Measurements from ENCODE around the gene TOR4A. TPM values are rescaled to one million over a fixed set of nuclear protein-coding genes. Genes with fewer than 3 reads are reported as not detected.

TOR4A gene
- total and polyA plus RNA-seq, 9 of the 15 experiments (the other 6 are each of a cell fraction or from before 2014, with no cell fraction given), result 3.9 to 49.2 (median 8.8) TPM

DNA sequence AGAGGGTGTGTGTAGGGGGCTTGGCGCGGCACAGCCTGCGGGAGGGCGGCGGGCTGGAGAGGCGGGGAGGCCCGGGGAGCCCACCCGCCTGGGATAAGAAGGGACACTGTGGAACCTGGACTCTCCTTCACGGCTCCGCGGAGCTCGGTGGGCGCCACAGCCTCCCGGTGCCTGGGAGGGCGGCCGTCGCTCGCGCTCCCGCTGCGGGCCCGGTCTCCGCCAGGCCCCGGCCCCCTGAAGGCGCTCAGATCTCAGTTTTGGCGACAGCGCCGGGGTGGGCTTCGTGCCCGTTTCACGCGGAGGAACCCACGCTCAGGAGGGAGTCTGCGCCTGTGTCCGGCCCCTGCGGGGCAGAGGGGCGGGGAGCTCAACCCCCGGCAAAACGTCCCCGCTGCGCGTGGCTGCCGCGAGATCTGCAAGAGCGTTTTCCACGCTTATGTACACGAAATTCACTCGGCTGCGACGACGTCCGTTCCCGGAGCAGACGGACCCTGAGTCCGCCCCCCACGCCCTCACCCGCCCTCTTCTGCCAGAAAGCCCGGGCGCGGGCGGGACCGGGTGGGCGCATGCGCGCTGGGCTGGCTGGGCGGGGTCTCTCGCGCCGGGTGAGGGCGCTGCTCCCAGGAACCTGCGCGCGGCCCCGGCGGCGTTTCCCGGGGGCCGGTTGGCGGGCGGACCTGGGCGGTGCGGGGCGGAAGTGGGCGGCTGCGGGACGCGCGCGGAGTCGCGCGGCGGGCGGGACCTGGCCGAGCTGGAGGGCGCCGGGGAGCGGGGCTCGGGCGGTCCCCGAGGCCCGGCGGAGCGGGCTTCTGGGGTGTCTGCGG is 22.7 kb upstream of the TOR4A start, which contains the start of gene NELFB (continued):
- TF ChIP-seq ATF7 (IDR thresholded peaks at IDR 0.05) (peak; percentile 17; the same call in 1 of the 2 replicates), FOXP1 (CRISPR knock-in tag; IDR thresholded peaks at IDR 0.05) (peak; percentile 46; the same call in 1 of the 2 replicates), NR2C2 (CRISPR knock-in tag; IDR thresholded peaks at IDR 0.05) (no peak), NR2C2 (tag; IDR thresholded peaks at IDR 0.05) (peak; percentile 79), ATF1 (CRISPR knock-in tag; IDR thresholded peaks at IDR 0.05) (no peak), ATF1 (tag; IDR thresholded peaks at IDR 0.05) (peak; percentile 45; the same call in 1 of the 2 replicates), TCF7 (IDR thresholded peaks at IDR 0.05; ENCODE audit: borderline replicate concordance) (0 out of 2 replicates have a peak, but pooled peaks have one; percentile 48), SIX5 (IDR thresholded peaks at IDR 0.05; ENCODE audit: borderline replicate concordance in 1 of 2, insufficient read depth in 1 of 2, low read depth in 1 of 2, low read length in 2 of 2) (peak; percentile 71 to 82), U2AF1 (optimal IDR thresholded peaks at IDR 0.05; ENCODE audit: low read depth, low read length) (peak; percentile 62), BCL6 (CRISPR knock-in tag; IDR thresholded peaks at IDR 0.05) (no peak)
- TF ChIP-seq, protein P1, sequence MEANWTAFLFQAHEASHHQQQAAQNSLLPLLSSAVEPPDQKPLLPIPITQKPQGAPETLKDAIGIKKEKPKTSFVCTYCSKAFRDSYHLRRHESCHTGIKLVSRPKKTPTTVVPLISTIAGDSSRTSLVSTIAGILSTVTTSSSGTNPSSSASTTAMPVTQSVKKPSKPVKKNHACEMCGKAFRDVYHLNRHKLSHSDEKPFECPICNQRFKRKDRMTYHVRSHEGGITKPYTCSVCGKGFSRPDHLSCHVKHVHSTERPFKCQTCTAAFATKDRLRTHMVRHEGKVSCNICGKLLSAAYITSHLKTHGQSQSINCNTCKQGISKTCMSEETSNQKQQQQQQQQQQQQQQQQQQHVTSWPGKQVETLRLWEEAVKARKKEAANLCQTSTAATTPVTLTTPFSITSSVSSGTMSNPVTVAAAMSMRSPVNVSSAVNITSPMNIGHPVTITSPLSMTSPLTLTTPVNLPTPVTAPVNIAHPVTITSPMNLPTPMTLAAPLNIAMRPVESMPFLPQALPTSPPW (CRISPR knock-in tag; IDR thresholded peaks at IDR 0.05), result peak; percentile 94
- TF ChIP-seq, protein P2, sequence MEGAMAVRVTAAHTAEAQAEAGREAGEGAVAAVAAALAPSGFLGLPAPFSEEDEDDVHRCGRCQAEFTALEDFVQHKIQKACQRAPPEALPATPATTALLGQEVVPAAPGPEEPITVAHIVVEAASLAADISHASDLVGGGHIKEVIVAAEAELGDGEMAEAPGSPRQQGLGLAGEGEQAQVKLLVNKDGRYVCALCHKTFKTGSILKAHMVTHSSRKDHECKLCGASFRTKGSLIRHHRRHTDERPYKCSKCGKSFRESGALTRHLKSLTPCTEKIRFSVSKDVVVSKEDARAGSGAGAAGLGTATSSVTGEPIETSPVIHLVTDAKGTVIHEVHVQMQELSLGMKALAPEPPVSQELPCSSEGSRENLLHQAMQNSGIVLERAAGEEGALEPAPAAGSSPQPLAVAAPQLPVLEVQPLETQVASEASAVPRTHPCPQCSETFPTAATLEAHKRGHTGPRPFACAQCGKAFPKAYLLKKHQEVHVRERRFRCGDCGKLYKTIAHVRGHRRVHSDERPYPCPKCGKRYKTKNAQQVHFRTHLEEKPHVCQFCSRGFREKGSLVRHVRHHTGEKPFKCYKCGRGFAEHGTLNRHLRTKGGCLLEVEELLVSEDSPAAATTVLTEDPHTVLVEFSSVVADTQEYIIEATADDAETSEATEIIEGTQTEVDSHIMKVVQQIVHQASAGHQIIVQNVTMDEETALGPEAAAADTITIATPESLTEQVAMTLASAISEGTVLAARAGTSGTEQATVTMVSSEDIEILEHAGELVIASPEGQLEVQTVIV (CRISPR knock-in tag; IDR thresholded peaks at IDR 0.05; ENCODE audit: borderline replicate concordance), result peak; percentile 77; the same call in 1 of the 2 replicates
- TF ChIP-seq, protein P3, sequence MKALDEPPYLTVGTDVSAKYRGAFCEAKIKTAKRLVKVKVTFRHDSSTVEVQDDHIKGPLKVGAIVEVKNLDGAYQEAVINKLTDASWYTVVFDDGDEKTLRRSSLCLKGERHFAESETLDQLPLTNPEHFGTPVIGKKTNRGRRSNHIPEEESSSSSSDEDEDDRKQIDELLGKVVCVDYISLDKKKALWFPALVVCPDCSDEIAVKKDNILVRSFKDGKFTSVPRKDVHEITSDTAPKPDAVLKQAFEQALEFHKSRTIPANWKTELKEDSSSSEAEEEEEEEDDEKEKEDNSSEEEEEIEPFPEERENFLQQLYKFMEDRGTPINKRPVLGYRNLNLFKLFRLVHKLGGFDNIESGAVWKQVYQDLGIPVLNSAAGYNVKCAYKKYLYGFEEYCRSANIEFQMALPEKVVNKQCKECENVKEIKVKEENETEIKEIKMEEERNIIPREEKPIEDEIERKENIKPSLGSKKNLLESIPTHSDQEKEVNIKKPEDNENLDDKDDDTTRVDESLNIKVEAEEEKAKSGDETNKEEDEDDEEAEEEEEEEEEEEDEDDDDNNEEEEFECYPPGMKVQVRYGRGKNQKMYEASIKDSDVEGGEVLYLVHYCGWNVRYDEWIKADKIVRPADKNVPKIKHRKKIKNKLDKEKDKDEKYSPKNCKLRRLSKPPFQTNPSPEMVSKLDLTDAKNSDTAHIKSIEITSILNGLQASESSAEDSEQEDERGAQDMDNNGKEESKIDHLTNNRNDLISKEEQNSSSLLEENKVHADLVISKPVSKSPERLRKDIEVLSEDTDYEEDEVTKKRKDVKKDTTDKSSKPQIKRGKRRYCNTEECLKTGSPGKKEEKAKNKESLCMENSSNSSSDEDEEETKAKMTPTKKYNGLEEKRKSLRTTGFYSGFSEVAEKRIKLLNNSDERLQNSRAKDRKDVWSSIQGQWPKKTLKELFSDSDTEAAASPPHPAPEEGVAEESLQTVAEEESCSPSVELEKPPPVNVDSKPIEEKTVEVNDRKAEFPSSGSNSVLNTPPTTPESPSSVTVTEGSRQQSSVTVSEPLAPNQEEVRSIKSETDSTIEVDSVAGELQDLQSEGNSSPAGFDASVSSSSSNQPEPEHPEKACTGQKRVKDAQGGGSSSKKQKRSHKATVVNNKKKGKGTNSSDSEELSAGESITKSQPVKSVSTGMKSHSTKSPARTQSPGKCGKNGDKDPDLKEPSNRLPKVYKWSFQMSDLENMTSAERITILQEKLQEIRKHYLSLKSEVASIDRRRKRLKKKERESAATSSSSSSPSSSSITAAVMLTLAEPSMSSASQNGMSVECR (CRISPR knock-in tag; IDR thresholded peaks at IDR 0.05), result peak; percentile 69
- TF ChIP-seq, protein P4, sequence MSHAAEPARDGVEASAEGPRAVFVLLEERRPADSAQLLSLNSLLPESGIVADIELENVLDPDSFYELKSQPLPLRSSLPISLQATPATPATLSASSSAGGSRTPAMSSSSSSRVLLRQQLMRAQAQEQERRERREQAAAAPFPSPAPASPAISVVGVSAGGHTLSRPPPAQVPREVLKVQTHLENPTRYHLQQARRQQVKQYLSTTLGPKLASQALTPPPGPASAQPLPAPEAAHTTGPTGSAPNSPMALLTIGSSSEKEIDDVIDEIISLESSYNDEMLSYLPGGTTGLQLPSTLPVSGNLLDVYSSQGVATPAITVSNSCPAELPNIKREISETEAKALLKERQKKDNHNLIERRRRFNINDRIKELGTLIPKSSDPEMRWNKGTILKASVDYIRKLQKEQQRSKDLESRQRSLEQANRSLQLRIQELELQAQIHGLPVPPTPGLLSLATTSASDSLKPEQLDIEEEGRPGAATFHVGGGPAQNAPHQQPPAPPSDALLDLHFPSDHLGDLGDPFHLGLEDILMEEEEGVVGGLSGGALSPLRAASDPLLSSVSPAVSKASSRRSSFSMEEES (CRISPR knock-in tag; IDR thresholded peaks at IDR 0.05), result no peak
- TF ChIP-seq, protein P5, sequence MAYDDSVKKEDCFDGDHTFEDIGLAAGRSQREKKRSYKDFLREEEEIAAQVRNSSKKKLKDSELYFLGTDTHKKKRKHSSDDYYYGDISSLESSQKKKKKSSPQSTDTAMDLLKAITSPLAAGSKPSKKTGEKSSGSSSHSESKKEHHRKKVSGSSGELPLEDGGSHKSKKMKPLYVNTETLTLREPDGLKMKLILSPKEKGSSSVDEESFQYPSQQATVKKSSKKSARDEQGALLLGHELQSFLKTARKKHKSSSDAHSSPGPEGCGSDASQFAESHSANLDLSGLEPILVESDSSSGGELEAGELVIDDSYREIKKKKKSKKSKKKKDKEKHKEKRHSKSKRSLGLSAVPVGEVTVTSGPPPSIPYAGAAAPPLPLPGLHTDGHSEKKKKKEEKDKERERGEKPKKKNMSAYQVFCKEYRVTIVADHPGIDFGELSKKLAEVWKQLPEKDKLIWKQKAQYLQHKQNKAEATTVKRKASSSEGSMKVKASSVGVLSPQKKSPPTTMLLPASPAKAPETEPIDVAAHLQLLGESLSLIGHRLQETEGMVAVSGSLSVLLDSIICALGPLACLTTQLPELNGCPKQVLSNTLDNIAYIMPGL (CRISPR knock-in tag; IDR thresholded peaks at IDR 0.05), result peak; percentile 89
